HCT116 (cell line): ENCODE measurements around the gene PMF1. TPM values are rescaled to one million over a fixed set of nuclear protein-coding genes. Genes with fewer than 3 reads are reported as not detected.

ENCODE experiments used
- ATAC-seq: fragments of 200-7000 bp; cut with Tn5 transposase; 2 replicates; pipeline ENCODE4 v1.9.1; 2020; ENCODE audit warnings: mild to moderate bottlenecking, moderate library complexity
- BruUV-seq: library from RNA; stranded (reverse); fragments of 400-500 nt; replicated peaks from 2 replicates; lab custom pipeline; 2021; lab: Mats Ljungman, UMichigan
- CTCF ChIA-PET: fragments of 300-600 bp; sonication (Branson Sonifier 250); formaldehyde crosslinking; loops from one replicate; lab custom pipeline; 2021; ENCODE audit warnings: antibody characterized with exemption; lab: Charles Lee
- POLR2A ChIA-PET: fragments of 300-600, 350-600 bp; sonication (Branson Sonifier 250); formaldehyde crosslinking; loops from one replicate; lab custom pipeline; 2021; ENCODE audit warnings: antibody characterized with exemption; lab: Charles Lee
- RAD21 ChIA-PET, 2 experiments: fragments of 300-600 bp; sonication (Branson Sonifier 250); formaldehyde crosslinking; loops; one replicate each; lab custom pipeline; 2023; ENCODE audit warnings: low total read pairs in 2 of 2; ENCODE audit not compliant: uncharacterized antibody in 2 of 2, unreplicated experiment in 2 of 2, low non-redundant PET in 1 of 2; lab: Charles Lee
- DNase-seq: peaks from one replicate; pipeline ENCODE4 v3.0.0-alpha.2; 2010; ENCODE audit warnings: low read depth, low spot score
- H2AFZ ChIP-seq: fragments of 200-600 bp; shearing (Covaris generic), sonication (generic); 2 replicates; pipeline ENCODE4 v1.6.1; 2017; ENCODE audit warnings: low read depth, mixed run types, mixed read lengths, antibody characterized with exemption, low read length; ENCODE audit not compliant: poor library complexity, severe bottlenecking
- H3K27ac ChIP-seq: 2 replicates; pipeline ENCODE4 v1.5.1; 2012; ENCODE audit warnings: low read depth, low read length
- H3K27me3 ChIP-seq: fragments of 200-600 bp; sonication (generic); 2 replicates; pipeline ENCODE4 v1.6.1; 2016; ENCODE audit warnings: mixed run types, low read length, mixed read lengths; ENCODE audit not compliant: insufficient read depth
- H3K36me3 ChIP-seq, 2 experiments: fragments of 200-500 bp in 1 of 2; fragments of 200-600 bp in 1 of 2; sonication (Bioruptor generic) in 1 of 2; sonication (generic) in 1 of 2; 2 replicates each; pipeline versions ENCODE4 v1.5.1 to v1.6.1; 2014 to 2016; ENCODE audit warnings: low read length in 2 of 2, inconsistent platforms in 1 of 2, mixed read lengths in 1 of 2, mixed run types in 1 of 2; ENCODE audit not compliant: insufficient read depth in 2 of 2, control insufficient read depth in 1 of 2
- H3K4me1 ChIP-seq, 2 experiments: fragments of 200-600 bp in 1 of 2; sonication (generic) in 1 of 2; 2 replicates each; pipeline versions ENCODE4 v1.5.1 to v1.6.1; 2012 to 2017; ENCODE audit warnings: low read length in 2 of 2, inconsistent platforms in 1 of 2, mild to moderate bottlenecking in 1 of 2, mixed read lengths in 1 of 2, mixed run types in 1 of 2, moderate library complexity in 1 of 2; ENCODE audit not compliant: insufficient read depth in 2 of 2, control insufficient read depth in 1 of 2
- H3K4me2 ChIP-seq: fragments of 200-600 bp; sonication (generic); 2 replicates; pipeline ENCODE4 v1.6.1; 2017; ENCODE audit warnings: mixed run types, low read length, mixed read lengths
- H3K4me3 ChIP-seq, 2 experiments: fragments of 200-600 bp in 1 of 2; sonication (generic) in 1 of 2; replicated peaks in 1 of 2; 2 replicates each; pipeline ENCODE4 v1.5.1; 2011 to 2016; ENCODE audit warnings: low read length in 2 of 2, control low read depth in 1 of 2, low read depth in 1 of 2, mild to moderate bottlenecking in 1 of 2, mixed read lengths in 1 of 2, mixed run types in 1 of 2
- H3K79me2 ChIP-seq: fragments of 200-600 bp; sonication (generic); 2 replicates; pipeline ENCODE4 v1.6.1; 2017; ENCODE audit warnings: mild to moderate bottlenecking, mixed run types, low read length, moderate library complexity, mixed read lengths; ENCODE audit not compliant: insufficient read depth
- H3K9ac ChIP-seq: fragments of 200-600 bp; sonication (generic); 2 replicates; pipeline ENCODE4 v1.6.1; 2016; ENCODE audit warnings: low read length, mixed read lengths
- H3K9me2 ChIP-seq: fragments of 200-600 bp; sonication (generic), shearing (Covaris generic); 2 replicates; pipeline ENCODE4 v1.6.1; 2017; ENCODE audit warnings: mixed run types, mild to moderate bottlenecking, moderate library complexity; ENCODE audit not compliant: insufficient read depth
- H3K9me3 ChIP-seq, 2 experiments: fragments of 200-500 bp in 1 of 2; fragments of 200-600 bp in 1 of 2; sonication (Bioruptor generic) in 1 of 2; sonication (generic) in 1 of 2; 2 replicates each; pipeline ENCODE4 v1.6.1; 2014 to 2017; ENCODE audit warnings: low read length in 2 of 2, mixed read lengths in 2 of 2, inconsistent platforms in 1 of 2, low read depth in 1 of 2, mild to moderate bottlenecking in 1 of 2, mixed run types in 1 of 2, moderate library complexity in 1 of 2; ENCODE audit not compliant: control insufficient read depth in 1 of 2, insufficient read depth in 1 of 2
- H4K20me1 ChIP-seq: fragments of 200-600 bp; sonication (generic), shearing (Covaris generic); 2 replicates; pipeline ENCODE4 v1.6.1; 2017; ENCODE audit warnings: mixed run types, mild to moderate bottlenecking, moderate library complexity; ENCODE audit not compliant: insufficient read depth
- CTCF ChIP-seq, 3 experiments: fragments of 200-600 bp in 1 of 3; sonication (generic) in 1 of 3; IDR thresholded peaks in 2 of 3; conservative IDR thresholded peaks in 1 of 3; 2 replicates each; pipeline ENCODE4 v1.5.1; 2012 to 2017; ENCODE audit warnings: low read depth in 2 of 3, low read length in 2 of 3, antibody characterized with exemption in 1 of 3, borderline replicate concordance in 1 of 3, control low read depth in 1 of 3, mild to moderate bottlenecking in 1 of 3, mixed read lengths in 1 of 3, mixed run types in 1 of 3, moderate library complexity in 1 of 3; ENCODE audit not compliant: insufficient read depth in 1 of 3
- EGR1 ChIP-seq: IDR thresholded peaks from 2 replicates; pipeline ENCODE4 v1.6.1; 2012; ENCODE audit warnings: low read depth
- FOSL1 ChIP-seq: IDR thresholded peaks from 2 replicates; pipeline ENCODE4 v1.6.1; 2012; ENCODE audit warnings: low read depth
- MAX ChIP-seq: IDR thresholded peaks from 2 replicates; pipeline ENCODE4 v1.6.1; 2012
- POLR2AphosphoS5 ChIP-seq: IDR thresholded peaks from 2 replicates; pipeline ENCODE4 v1.6.1; 2011; ENCODE audit warnings: mild to moderate bottlenecking, low read depth, low read length, moderate library complexity
- REST ChIP-seq: IDR thresholded peaks from 2 replicates; pipeline ENCODE4 v1.6.1; 2012; ENCODE audit warnings: low read depth
- SIN3A ChIP-seq: IDR thresholded peaks from 2 replicates; pipeline ENCODE4 v1.6.1; 2012; ENCODE audit warnings: low read depth
- SP1 ChIP-seq: IDR thresholded peaks from 2 replicates; pipeline ENCODE4 v1.6.1; 2012; ENCODE audit warnings: low read depth
- ZFX ChIP-seq: fragments of 450-650 bp; IDR thresholded peaks from 2 replicates; pipeline ENCODE4 v1.6.1; 2017
- ZNF274 ChIP-seq: fragments of 200-500 bp; sonication (Bioruptor generic); IDR thresholded peaks from 2 replicates; pipeline ENCODE4 v1.6.1; 2014; ENCODE audit warnings: mild to moderate bottlenecking, low read depth, low read length, inconsistent platforms
- intact Hi-C: fragments of 100-400 bp; cut with micrococcal nuclease; formaldehyde crosslinking; loops from 2 replicates; pipeline ENCODE4 v1.10.0; 2022
- total RNA-seq: library from RNA; stranded (reverse); gene quantifications from one replicate; pipeline ENCODE4 v1.2.1, GENCODE V29; 2021; ENCODE audit not compliant: unreplicated experiment

The PMF1 gene
- total RNA-seq, 1 experiment from 2014 or later, result 52.6 TPM

GRCh38 chr1:156232201-156232894, 19.5 kb downstream of the PMF1 start:
- Histone ChIP-seq H4K20me1 (no peaks in the 10 kb centered on the region), H3K4me2 (no peak overlapping the region), H3K9ac (no peak overlapping the region), H3K27me3 (no peaks in the 10 kb centered on the region), H2AFZ (no peak overlapping the region), H3K79me2 (no peaks in the 10 kb centered on the region), H3K4me1 (peaks cover 4 to 20% of the 10 kb centered on the region in 2 experiments; a peak in 3 of 4 replicates), H3K36me3 (peaks cover 0 to 7% of the 10 kb centered on the region in 2 experiments; a peak in 2 of 4 replicates), H3K9me2 (no peaks in the 10 kb centered on the region), H3K4me3 (no peak overlapping the region), H3K27ac (no peak overlapping the region), H3K9me3 (no peaks in the 10 kb centered on the region)
- TF ChIP-seq EGR1 (no peak), POLR2AphosphoS5 (no peak), REST (no peak), ZNF274 (no peak), CTCF (IDR thresholded peaks at IDR 0.05 in 2 of 3, conservative IDR thresholded peaks at IDR 0.05 in 1 of 3; ENCODE audit: borderline replicate concordance in 1 of 3, insufficient read depth in 1 of 3, low read depth in 2 of 3, low read length in 2 of 3) (no peak), SIN3A (no peak), SP1 (no peak), ZFX (no peak), MAX (no peak), FOSL1 (no peak)
- CTCF ChIA-PET, result interaction anchor here (0.7 to 1.5 kb wide), 2 partner anchors 7 to 87 kb away, joined by 3 to 7 read pairs; no protein-coding TSS in a partner anchor
- BruUV-seq, result no TSS peak
- no peak for ATAC-seq
- POLR2A ChIA-PET, result no interaction called here
- intact Hi-C loops, result no loop called here
- no peak for DNase-seq
- RAD21 ChIA-PET, result no interaction called here
